ENCODE data around the gene TSPAN18. TPM values are rescaled to one million over a fixed set of nuclear protein-coding genes. Genes with fewer than 3 reads are reported as not detected.

TSPAN18 gene
- total RNA-seq, 1 donor = 5.8 TPM

GRCh38 chr11:44904261-44905020 lies 177.7 kb downstream of the TSPAN18 start:
- Histone ChIP-seq H3K36me3 (ENCODE audit: insufficient read depth, low read length) (no peaks in the 10 kb centered on the region), H3K79me2 (ENCODE audit: insufficient read depth, low read length) (no peaks in the 10 kb centered on the region), H3K27me3 (ENCODE audit: insufficient read depth, low read length) (peaks cover 6% of the 10 kb centered on the region), H3K27ac (ENCODE audit: low read depth, low read length) (no peak overlapping the region), H2AFZ (ENCODE audit: low read length) (no peak overlapping the region), H3K4me3 (ENCODE audit: insufficient read depth, low read length) (no peak overlapping the region), H3K4me1 (ENCODE audit: insufficient read depth, low read length) (no peaks in the 10 kb centered on the region), H4K20me1 (ENCODE audit: insufficient read depth, low read length) (no peaks in the 10 kb centered on the region), H3K4me2 (ENCODE audit: insufficient read depth, low read length) (no peak overlapping the region), H3K9me3 (ENCODE audit: low read depth, low read length) (no peaks in the 10 kb centered on the region)
- no peak for TF ChIP-seq CTCF (IDR thresholded peaks at IDR 0.05; ENCODE audit: extremely low read depth, low read depth, low read length)
- peak; percentile 79 for DNase-seq (ENCODE audit: insufficient read length, low spot score, missing footprints)

GRCh38 chr11:44905131-44905866 lies 178.5 kb downstream of the TSPAN18 start:
- no peak overlapping the region for H2AFZ ChIP-seq (ENCODE audit: low read length)
- H3K27me3 ChIP-seq (ENCODE audit: insufficient read depth, low read length) = peaks cover 6% of the 10 kb centered on the region
- no peaks in the 10 kb centered on the region for H3K4me1 ChIP-seq (ENCODE audit: insufficient read depth, low read length)
- no peak overlapping the region for H3K4me3 ChIP-seq (ENCODE audit: insufficient read depth, low read length)
- H3K79me2 ChIP-seq (ENCODE audit: insufficient read depth, low read length) = no peaks in the 10 kb centered on the region
- no peak overlapping the region for H3K27ac ChIP-seq (ENCODE audit: low read depth, low read length)
- H3K9me3 ChIP-seq (ENCODE audit: low read depth, low read length) = no peaks in the 10 kb centered on the region
- H4K20me1 ChIP-seq (ENCODE audit: insufficient read depth, low read length) = no peaks in the 10 kb centered on the region
- H3K4me2 ChIP-seq (ENCODE audit: insufficient read depth, low read length) = no peak overlapping the region
- TF ChIP-seq CTCF (IDR thresholded peaks at IDR 0.05; ENCODE audit: extremely low read depth, low read depth, low read length) = no peak
- DNase-seq (ENCODE audit: insufficient read length, low spot score, missing footprints) = no peak
- H3K36me3 ChIP-seq (ENCODE audit: insufficient read depth, low read length) = no peaks in the 10 kb centered on the region

GRCh38 chr11:44906649-44907048 lies 179.9 kb downstream of the TSPAN18 start:
- Histone ChIP-seq H3K4me3 (ENCODE audit: insufficient read depth, low read length) (no peak overlapping the region), H2AFZ (ENCODE audit: low read length) (no peak overlapping the region), H3K27me3 (ENCODE audit: insufficient read depth, low read length) (peaks cover 6% of the 10 kb centered on the region), H3K4me2 (ENCODE audit: insufficient read depth, low read length) (no peak overlapping the region), H3K4me1 (ENCODE audit: insufficient read depth, low read length) (no peaks in the 10 kb centered on the region), H3K79me2 (ENCODE audit: insufficient read depth, low read length) (no peaks in the 10 kb centered on the region), H3K36me3 (ENCODE audit: insufficient read depth, low read length) (no peaks in the 10 kb centered on the region), H4K20me1 (ENCODE audit: insufficient read depth, low read length) (no peaks in the 10 kb centered on the region), H3K9me3 (ENCODE audit: low read depth, low read length) (no peaks in the 10 kb centered on the region), H3K27ac (ENCODE audit: low read depth, low read length) (no peak overlapping the region)
- no peak for DNase-seq (ENCODE audit: insufficient read length, low spot score, missing footprints)
- no peak for TF ChIP-seq CTCF (IDR thresholded peaks at IDR 0.05; ENCODE audit: extremely low read depth, low read depth, low read length)

- no peaks in the 10 kb centered on the region for H4K20me1 ChIP-seq (ENCODE audit: insufficient read depth, low read length)
- no peak overlapping the region for H2AFZ ChIP-seq (ENCODE audit: low read length)
- peaks cover 3% of the 10 kb centered on the region for H3K27me3 ChIP-seq (ENCODE audit: insufficient read depth, low read length)
- no peak overlapping the region for H3K4me2 ChIP-seq (ENCODE audit: insufficient read depth, low read length)
- H3K9me3 ChIP-seq (ENCODE audit: low read depth, low read length) = no peaks in the 10 kb centered on the region
- no peak for TF ChIP-seq CTCF (IDR thresholded peaks at IDR 0.05; ENCODE audit: extremely low read depth, low read depth, low read length)
- no peak overlapping the region for H3K4me3 ChIP-seq (ENCODE audit: insufficient read depth, low read length)
- H3K27ac ChIP-seq (ENCODE audit: low read depth, low read length) = no peak overlapping the region
- no peaks in the 10 kb centered on the region for H3K4me1 ChIP-seq (ENCODE audit: insufficient read depth, low read length)
- no peaks in the 10 kb centered on the region for H3K79me2 ChIP-seq (ENCODE audit: insufficient read depth, low read length)
- DNase-seq (ENCODE audit: insufficient read length, low spot score, missing footprints) = no peak
- no peaks in the 10 kb centered on the region for H3K36me3 ChIP-seq (ENCODE audit: insufficient read depth, low read length)
These were observed 182.8 kb downstream of the TSPAN18 start for GRCh38 chr11:44909557-44909956.
